A549 (cell line): ENCODE measurements around the gene SF3A2. TPM values are rescaled to one million over a fixed set of nuclear protein-coding genes. Genes with fewer than 3 reads are reported as not detected.

Source experiments
- ATAC-seq, 2 experiments: fragments of 200-7000 bp in 1 of 2; fragments of >200 bp in 1 of 2; cut with Nextera tagmentation in 1 of 2; cut with Tn5 transposase in 1 of 2; 3 replicates each; pipeline versions ENCODE4 v1.8.0 to v1.9.1; 2018 to 2020; ENCODE audit warnings: mild to moderate bottlenecking in 1 of 2, moderate library complexity in 1 of 2
- CTCF ChIA-PET: fragments of 300-600 bp; sonication (Branson Sonifier 250); formaldehyde crosslinking; extraction: SDS; loops from one replicate; lab custom pipeline; 2021; ENCODE audit warnings: antibody characterized with exemption, inconsistent platforms; lab: Yijun Ruan, JAX
- POLR2A ChIA-PET: fragments of 350-600 bp; formaldehyde crosslinking; extraction: SDS; loops from one replicate; lab custom pipeline; 2021; ENCODE audit warnings: antibody characterized with exemption, inconsistent platforms; lab: Yijun Ruan, JAX
- DNase-seq, 2 experiments: peaks; one replicate each; pipeline versions ENCODE4 v3.0.0 to v3.0.0-alpha.2; 2011 to 2016; ENCODE audit warnings: low read depth in 1 of 2, low spot score in 1 of 2
- FAIRE-seq: peaks from 2 replicates; lab custom pipeline; 2011; peaks lifted over from hg19 to GRCh38; lab: Jason Lieb, UNC
- H3K27ac ChIP-seq, 2 experiments: fragments of >200 bp; sonication (Bioruptor Twin); formaldehyde crosslinking; 3 replicates each; pipeline ENCODE4 v1.5.1; 2016 to 2017
- H3K4me1 ChIP-seq: fragments of >200 bp; sonication (Bioruptor Twin); formaldehyde crosslinking; 3 replicates; pipeline ENCODE4 v1.6.1; 2016
- H3K4me2 ChIP-seq: fragments of >200 bp; sonication (Bioruptor Twin); formaldehyde crosslinking; 3 replicates; pipeline ENCODE4 v1.6.1; 2016
- H3K4me3 ChIP-seq: fragments of >200 bp; sonication (Bioruptor Twin); formaldehyde crosslinking; 3 replicates; pipeline ENCODE4 v1.5.1; 2016
- H3K9me3 ChIP-seq: fragments of >200 bp; sonication (Bioruptor Twin); formaldehyde crosslinking; 3 replicates; pipeline ENCODE4 v1.6.1; 2016
- BCL3 ChIP-seq: fragments of >200 bp; sonication (Bioruptor Twin); formaldehyde crosslinking; IDR thresholded peaks from 3 replicates; pipeline ENCODE4 v1.6.1; 2016
- BHLHE40 ChIP-seq: IDR thresholded peaks from 2 replicates; pipeline ENCODE4 v1.6.1; 2012; ENCODE audit warnings: low read depth, low read length, inconsistent platforms
- CBX2 ChIP-seq: fragments of 200-600 bp; sonication (generic); IDR thresholded peaks from 2 replicates; pipeline ENCODE4 v1.6.1; 2016; ENCODE audit warnings: low read depth, mild to moderate bottlenecking, borderline replicate concordance
- CEBPB ChIP-seq, 2 experiments: fragments of >200 bp in 1 of 2; sonication (Bioruptor Twin) in 1 of 2; formaldehyde crosslinking in 1 of 2; IDR thresholded peaks; 2 replicates each; pipeline ENCODE4 v1.6.1; 2012 to 2016
- EHF ChIP-seq: fragments of 250-450 bp; sonication (Bioruptor Pico); IDR thresholded peaks from 2 replicates; pipeline ENCODE4 v1.5.0; 2020; ENCODE audit warnings: mild to moderate bottlenecking
- EP300 ChIP-seq, 2 experiments: fragments of >200 bp; sonication (Bioruptor Twin); formaldehyde crosslinking; IDR thresholded peaks; 2 replicates in 1 of 2; 3 replicates in 1 of 2; pipeline ENCODE4 v1.6.1; 2016 to 2017
- ESRRA ChIP-seq: fragments of 150-350 bp; IDR thresholded peaks from 2 replicates; pipeline ENCODE4 v1.6.1; 2014; ENCODE audit warnings: mild to moderate bottlenecking, low read length, borderline replicate concordance
- FOSB ChIP-seq: fragments of 250-450 bp; sonication (Bioruptor Pico); IDR thresholded peaks from 2 replicates; pipeline ENCODE4 v1.5.0; 2020; ENCODE audit warnings: mild to moderate bottlenecking, moderate library complexity
- HDAC2 ChIP-seq: fragments of 200-600 bp; sonication (generic); IDR thresholded peaks from 2 replicates; pipeline ENCODE4 v1.6.1; 2016
- HES2 ChIP-seq: fragments of >200 bp; sonication (Bioruptor Twin); formaldehyde crosslinking; IDR thresholded peaks from 2 replicates; pipeline ENCODE4 v1.6.1; 2016
- HOXA7 ChIP-seq: fragments of 250-450 bp; sonication (Bioruptor Pico); IDR thresholded peaks from 2 replicates; pipeline ENCODE4 v1.5.0; 2020; ENCODE audit warnings: mild to moderate bottlenecking, moderate library complexity
- HOXB13 ChIP-seq: fragments of 250-450 bp; sonication (Bioruptor Pico); IDR thresholded peaks from 2 replicates; pipeline ENCODE4 v1.5.0; 2020; ENCODE audit warnings: low read depth, mild to moderate bottlenecking, moderate library complexity
- HOXB5 ChIP-seq: fragments of 250-450 bp; sonication (Bioruptor Pico); IDR thresholded peaks from 2 replicates; pipeline ENCODE4 v1.5.0; 2020; ENCODE audit warnings: mild to moderate bottlenecking, moderate library complexity
- JUN ChIP-seq, 2 experiments: fragments of >200 bp; sonication (Bioruptor Twin); formaldehyde crosslinking; IDR thresholded peaks; 2 replicates in 1 of 2; 3 replicates in 1 of 2; pipeline ENCODE4 v1.6.1; 2016 to 2017
- KDM5A ChIP-seq: fragments of 200-600 bp; sonication (generic); IDR thresholded peaks from 2 replicates; pipeline ENCODE4 v1.6.1; 2016; ENCODE audit warnings: antibody characterized with exemption, mild to moderate bottlenecking
- NPAS2 ChIP-seq: fragments of 250-450 bp; sonication (Bioruptor Pico); IDR thresholded peaks from 2 replicates; pipeline ENCODE4 v1.8.0; 2022; ENCODE audit warnings: mild to moderate bottlenecking, moderate library complexity, borderline replicate concordance
- NR3C1 ChIP-seq: fragments of >200 bp; sonication (Bioruptor Twin); formaldehyde crosslinking; IDR thresholded peaks from 3 replicates; pipeline ENCODE4 v1.6.1; 2017
- SMC3 ChIP-seq: fragments of >200 bp; sonication (Bioruptor Twin); formaldehyde crosslinking; IDR thresholded peaks from 3 replicates; pipeline ENCODE4 v1.6.1; 2018; ENCODE audit warnings: inconsistent platforms
- TFCP2L1 ChIP-seq: fragments of 250-450 bp; sonication (Bioruptor Pico); IDR thresholded peaks from 2 replicates; pipeline ENCODE4 v1.5.0; 2021; ENCODE audit warnings: mild to moderate bottlenecking
- TP53 ChIP-seq: fragments of 250-450 bp; sonication (Bioruptor Pico); IDR thresholded peaks from 2 replicates; pipeline ENCODE4 v1.5.0; 2021; ENCODE audit warnings: mild to moderate bottlenecking, moderate library complexity
- ZFP36 ChIP-seq: fragments of 450-650 bp; IDR thresholded peaks from 2 replicates; pipeline ENCODE4 v1.6.1; 2014; ENCODE audit warnings: borderline replicate concordance; ENCODE audit not compliant: partially characterized antibody
- ZNF302 ChIP-seq: fragments of 250-450 bp; sonication (Bioruptor Pico); IDR thresholded peaks from 2 replicates; pipeline ENCODE4 v1.9.0; 2021; ENCODE audit warnings: inconsistent platforms, mild to moderate bottlenecking, moderate library complexity
- ZSCAN20 ChIP-seq: fragments of 250-450 bp; sonication (Bioruptor Pico); IDR thresholded peaks from 2 replicates; pipeline ENCODE4 v1.8.0; 2022; ENCODE audit warnings: mild to moderate bottlenecking, moderate library complexity
- WGBS: methylation state at CpG from one replicate; pipeline ENCODE4 v1.1.6; 2017; ENCODE audit errors: missing lambda C conversion rate; 5-methylcytosine and 5-hydroxymethylcytosine counted together
- polyA plus RNA-seq, 4 experiments: library from polyadenylated mRNA; depleted of rRNA in 3 of 4; stranded (reverse); fragments of >200 nt; fragmentation: RNase III in 1 of 4; extraction: RNeasy Plus Mini Kit Qiagen cat#74134 plus additional on column Dnase treatment in 1 of 4; gene quantifications; 2 replicates in 3 of 4; 3 replicates in 1 of 4; pipeline ENCODE4 v1.2.3, GENCODE V29; 2011 to 2017
- TF ChIP-seq, protein P1 (sequence below): fragments of 450-650 bp; IDR thresholded peaks from 2 replicates; pipeline ENCODE4 v1.6.1; 2014; ENCODE audit warnings: antibody characterized with exemption
- TF ChIP-seq, protein P2 (sequence below): fragments of 200-600 bp; sonication (generic); IDR thresholded peaks from 2 replicates; pipeline ENCODE4 v1.6.1; 2016; ENCODE audit warnings: antibody characterized with exemption, mild to moderate bottlenecking, moderate library complexity
- TF ChIP-seq, protein P3 (sequence below): IDR thresholded peaks from 2 replicates; pipeline ENCODE4 v1.6.1; 2012

Gene SF3A2
- polyA plus RNA-seq, 2 of the 4 experiments (the other 2 are of a cell fraction): 11.9 to 68.2 TPM

DNA sequence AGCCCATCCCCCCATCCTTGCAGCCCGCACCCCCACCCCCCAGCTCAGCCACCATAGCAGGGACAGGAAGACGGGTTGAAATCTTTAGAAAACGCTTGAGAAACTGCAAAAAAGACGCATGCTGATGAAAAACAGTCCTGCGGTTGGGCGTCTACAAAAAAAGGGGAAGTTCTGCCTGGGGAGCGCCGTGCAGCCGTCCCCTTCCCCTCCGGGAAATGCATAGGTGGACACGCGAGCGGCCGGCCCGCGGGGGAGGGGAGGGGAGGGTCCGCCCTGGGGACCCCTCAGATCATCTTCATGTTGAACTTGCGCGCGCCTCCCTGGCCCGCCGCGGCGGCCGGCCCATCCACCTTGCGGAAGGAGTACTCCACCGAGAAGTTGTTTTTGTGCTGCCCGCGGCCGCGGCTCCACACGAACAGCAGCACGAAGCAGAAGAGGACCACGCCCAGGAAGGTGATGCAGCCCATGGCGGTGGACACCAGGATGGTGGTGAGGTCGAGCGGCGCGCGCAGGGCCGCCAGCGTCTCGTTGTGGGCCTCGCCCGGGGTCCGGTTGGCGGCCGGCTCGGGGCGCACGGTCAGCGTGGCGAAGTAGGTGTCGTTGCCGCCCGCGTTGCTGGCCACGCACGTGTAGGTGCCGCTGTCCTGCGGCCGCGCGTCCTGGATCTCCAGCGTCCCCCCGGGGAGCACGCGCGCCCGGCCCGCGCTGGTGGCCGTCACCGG, 53.3 kb downstream of the SF3A2 start:
- peak overlapping the region; percentile 40 for H3K4me3 ChIP-seq
- ChIA-PET POLR2A (no interaction called here), CTCF (interaction anchor here (2.6 to 2.7 kb wide), 2 partner anchors 15 to 16 kb away, joined by 6 to 11 read pairs; no protein-coding TSS in a partner anchor)
- no peak for DNase-seq
- no peak for FAIRE-seq
- peak overlapping the region; percentile 88 for H3K4me2 ChIP-seq
- WGBS: 6% methylated on average over 15 of the region's 74 CpGs
- peak overlapping the region in 1 of 2 experiments; percentile 47; a peak in 3 of 6 replicates for H3K27ac ChIP-seq
- peaks cover 5% of the 10 kb centered on the region; the same call in 2 of the 3 replicates for H3K4me1 ChIP-seq
- TF ChIP-seq, protein P1, sequence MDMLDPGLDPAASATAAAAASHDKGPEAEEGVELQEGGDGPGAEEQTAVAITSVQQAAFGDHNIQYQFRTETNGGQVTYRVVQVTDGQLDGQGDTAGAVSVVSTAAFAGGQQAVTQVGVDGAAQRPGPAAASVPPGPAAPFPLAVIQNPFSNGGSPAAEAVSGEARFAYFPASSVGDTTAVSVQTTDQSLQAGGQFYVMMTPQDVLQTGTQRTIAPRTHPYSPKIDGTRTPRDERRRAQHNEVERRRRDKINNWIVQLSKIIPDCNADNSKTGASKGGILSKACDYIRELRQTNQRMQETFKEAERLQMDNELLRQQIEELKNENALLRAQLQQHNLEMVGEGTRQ: no peak
- TF ChIP-seq NR3C1 (no peak), SMC3 (no peak), KDM5A (no peak), FOSB (CRISPR knock-in tag) (no peak), HOXB13 (CRISPR knock-in tag) (no peak), TFCP2L1 (CRISPR knock-in tag) (no peak), NPAS2 (no peak), HOXB5 (CRISPR knock-in tag) (no peak), ZSCAN20 (CRISPR knock-in tag) (no peak), BCL3 (no peak), JUN (IDR thresholded peaks at IDR 0.05) (no peak), CBX2 (no peak), HES2 (no peak)
- TF ChIP-seq, protein P2, sequence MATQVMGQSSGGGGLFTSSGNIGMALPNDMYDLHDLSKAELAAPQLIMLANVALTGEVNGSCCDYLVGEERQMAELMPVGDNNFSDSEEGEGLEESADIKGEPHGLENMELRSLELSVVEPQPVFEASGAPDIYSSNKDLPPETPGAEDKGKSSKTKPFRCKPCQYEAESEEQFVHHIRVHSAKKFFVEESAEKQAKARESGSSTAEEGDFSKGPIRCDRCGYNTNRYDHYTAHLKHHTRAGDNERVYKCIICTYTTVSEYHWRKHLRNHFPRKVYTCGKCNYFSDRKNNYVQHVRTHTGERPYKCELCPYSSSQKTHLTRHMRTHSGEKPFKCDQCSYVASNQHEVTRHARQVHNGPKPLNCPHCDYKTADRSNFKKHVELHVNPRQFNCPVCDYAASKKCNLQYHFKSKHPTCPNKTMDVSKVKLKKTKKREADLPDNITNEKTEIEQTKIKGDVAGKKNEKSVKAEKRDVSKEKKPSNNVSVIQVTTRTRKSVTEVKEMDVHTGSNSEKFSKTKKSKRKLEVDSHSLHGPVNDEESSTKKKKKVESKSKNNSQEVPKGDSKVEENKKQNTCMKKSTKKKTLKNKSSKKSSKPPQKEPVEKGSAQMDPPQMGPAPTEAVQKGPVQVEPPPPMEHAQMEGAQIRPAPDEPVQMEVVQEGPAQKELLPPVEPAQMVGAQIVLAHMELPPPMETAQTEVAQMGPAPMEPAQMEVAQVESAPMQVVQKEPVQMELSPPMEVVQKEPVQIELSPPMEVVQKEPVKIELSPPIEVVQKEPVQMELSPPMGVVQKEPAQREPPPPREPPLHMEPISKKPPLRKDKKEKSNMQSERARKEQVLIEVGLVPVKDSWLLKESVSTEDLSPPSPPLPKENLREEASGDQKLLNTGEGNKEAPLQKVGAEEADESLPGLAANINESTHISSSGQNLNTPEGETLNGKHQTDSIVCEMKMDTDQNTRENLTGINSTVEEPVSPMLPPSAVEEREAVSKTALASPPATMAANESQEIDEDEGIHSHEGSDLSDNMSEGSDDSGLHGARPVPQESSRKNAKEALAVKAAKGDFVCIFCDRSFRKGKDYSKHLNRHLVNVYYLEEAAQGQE: no peak
- TF ChIP-seq, protein P3, sequence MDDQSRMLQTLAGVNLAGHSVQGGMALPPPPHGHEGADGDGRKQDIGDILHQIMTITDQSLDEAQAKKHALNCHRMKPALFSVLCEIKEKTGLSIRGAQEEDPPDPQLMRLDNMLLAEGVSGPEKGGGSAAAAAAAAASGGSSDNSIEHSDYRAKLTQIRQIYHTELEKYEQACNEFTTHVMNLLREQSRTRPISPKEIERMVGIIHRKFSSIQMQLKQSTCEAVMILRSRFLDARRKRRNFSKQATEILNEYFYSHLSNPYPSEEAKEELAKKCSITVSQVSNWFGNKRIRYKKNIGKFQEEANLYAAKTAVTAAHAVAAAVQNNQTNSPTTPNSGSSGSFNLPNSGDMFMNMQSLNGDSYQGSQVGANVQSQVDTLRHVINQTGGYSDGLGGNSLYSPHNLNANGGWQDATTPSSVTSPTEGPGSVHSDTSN: no peak
- peak; percentile 35 to 46; a peak in 3 of 6 replicates for ATAC-seq
- H3K9me3 ChIP-seq: no peaks in the 10 kb centered on the region

- Histone ChIP-seq H3K4me1 (peaks cover 5% of the 10 kb centered on the region; the same call in 2 of the 3 replicates), H3K9me3 (no peaks in the 10 kb centered on the region), H3K27ac (peak overlapping the region in 1 of 2 experiments; percentile 46; a peak in 1 of 6 replicates), H3K4me3 (peak overlapping the region; percentile 40), H3K4me2 (peak overlapping the region; percentile 88)
- FAIRE-seq (no peak), DNase-seq (no peak), ATAC-seq (peak in 1 of 2 experiments; percentile 12; a peak in 2 of 6 replicates)
- 46% methylated on average over 13 of the region's 82 CpGs for WGBS
- CTCF ChIA-PET: interaction anchor here (2.7 kb wide), 1 partner anchor 17 kb away, joined by 6 read pairs; no protein-coding TSS in a partner anchor
- no peak for TF ChIP-seq TFCP2L1 (CRISPR knock-in tag)
- no peak for TF ChIP-seq ZFP36
- TF ChIP-seq HOXA7 (CRISPR knock-in tag): no peak
- TF ChIP-seq ZNF302 (CRISPR knock-in tag): no peak
- no peak for TF ChIP-seq EHF (CRISPR knock-in tag)
- TF ChIP-seq HDAC2: no peak
- no peak for TF ChIP-seq ZSCAN20 (CRISPR knock-in tag)
- TF ChIP-seq TP53: no peak
- TF ChIP-seq BHLHE40: no peak
- TF ChIP-seq KDM5A: no peak
- no peak for TF ChIP-seq ESRRA
- no peak for TF ChIP-seq CEBPB (IDR thresholded peaks at IDR 0.05)
- no peak for TF ChIP-seq EP300 (IDR thresholded peaks at IDR 0.05)
- POLR2A ChIA-PET: no interaction called here
Measured at GRCh38 chr19:2290441-2291184, 54.0 kb downstream of the SF3A2 start.
